Epithelial cell of esophagus (primary cell): ENCODE measurements around the gene RTTN.

Source experiments
- DNase-seq: peaks from one replicate; pipeline ENCODE4 v3.0.0; 2010; ENCODE audit warnings: low read depth
- H3K4me3 ChIP-seq: 2 replicates; pipeline ENCODE4 v1.5.1; 2011; ENCODE audit warnings: mild to moderate bottlenecking, low read length, control low read depth
- TF ChIP-seq, protein P1 (sequence below): IDR thresholded peaks from 2 replicates; pipeline ENCODE4 v1.5.1; 2011; ENCODE audit warnings: low read depth, mild to moderate bottlenecking, low read length, control low read depth, inconsistent platforms; ENCODE audit not compliant: insufficient read depth; ENCODE audit errors: missing control alignments

The RTTN gene

DNA sequence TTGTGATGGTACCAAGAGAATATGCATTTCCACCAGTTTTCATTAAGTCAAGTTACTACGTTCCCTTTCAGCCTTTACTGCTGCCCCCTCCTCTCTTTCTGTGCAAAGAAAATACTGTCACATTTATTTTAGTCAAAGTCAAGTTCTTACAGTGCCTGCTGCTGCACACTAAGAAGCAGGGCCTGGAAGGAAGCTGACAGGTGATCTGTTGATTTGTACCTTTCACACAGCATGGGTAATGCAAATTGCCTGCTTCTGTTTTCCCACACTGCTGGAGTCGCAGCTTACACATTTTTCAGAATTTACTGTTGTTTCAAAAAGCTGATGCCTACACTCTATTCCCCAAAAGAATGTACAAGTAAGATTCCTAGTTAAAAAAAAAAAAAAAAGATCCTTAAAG is 209.1 kb downstream of the RTTN start:
- H3K4me3 ChIP-seq, result no peak overlapping the region
- TF ChIP-seq, protein P1, sequence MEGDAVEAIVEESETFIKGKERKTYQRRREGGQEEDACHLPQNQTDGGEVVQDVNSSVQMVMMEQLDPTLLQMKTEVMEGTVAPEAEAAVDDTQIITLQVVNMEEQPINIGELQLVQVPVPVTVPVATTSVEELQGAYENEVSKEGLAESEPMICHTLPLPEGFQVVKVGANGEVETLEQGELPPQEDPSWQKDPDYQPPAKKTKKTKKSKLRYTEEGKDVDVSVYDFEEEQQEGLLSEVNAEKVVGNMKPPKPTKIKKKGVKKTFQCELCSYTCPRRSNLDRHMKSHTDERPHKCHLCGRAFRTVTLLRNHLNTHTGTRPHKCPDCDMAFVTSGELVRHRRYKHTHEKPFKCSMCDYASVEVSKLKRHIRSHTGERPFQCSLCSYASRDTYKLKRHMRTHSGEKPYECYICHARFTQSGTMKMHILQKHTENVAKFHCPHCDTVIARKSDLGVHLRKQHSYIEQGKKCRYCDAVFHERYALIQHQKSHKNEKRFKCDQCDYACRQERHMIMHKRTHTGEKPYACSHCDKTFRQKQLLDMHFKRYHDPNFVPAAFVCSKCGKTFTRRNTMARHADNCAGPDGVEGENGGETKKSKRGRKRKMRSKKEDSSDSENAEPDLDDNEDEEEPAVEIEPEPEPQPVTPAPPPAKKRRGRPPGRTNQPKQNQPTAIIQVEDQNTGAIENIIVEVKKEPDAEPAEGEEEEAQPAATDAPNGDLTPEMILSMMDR, result no peak
- no peak for DNase-seq

DNA sequence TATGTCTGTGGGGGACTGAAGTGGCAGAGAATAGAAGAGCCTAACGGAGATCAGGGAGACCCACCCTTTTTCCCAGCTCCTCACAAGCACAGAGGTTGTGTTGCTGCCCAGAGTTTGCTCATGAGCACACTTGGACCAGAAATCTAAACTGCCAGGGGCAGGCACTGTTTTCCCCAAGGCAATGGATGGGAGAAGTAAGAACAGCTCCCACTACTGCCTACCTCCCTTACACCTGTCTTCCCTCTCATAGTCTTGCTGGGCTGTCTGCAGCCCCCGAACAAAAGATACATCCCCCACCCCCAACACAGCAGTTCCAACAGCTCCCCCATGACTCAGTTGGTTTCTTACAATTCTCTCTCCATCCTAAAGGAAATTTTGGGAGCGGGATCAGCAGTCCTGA is 209.7 kb downstream of the RTTN start:
- TF ChIP-seq, protein P1, result no peak
- no peak for DNase-seq
- no peak overlapping the region for H3K4me3 ChIP-seq

GRCh38 chr18:69992776-69993175 is 212.7 kb downstream of the RTTN start:
- TF ChIP-seq, protein P1, result no peak
- peak; percentile 73 for DNase-seq
- no peak overlapping the region for H3K4me3 ChIP-seq

- TF ChIP-seq, protein P1, result no peak
- H3K4me3 ChIP-seq, result no peak overlapping the region
- DNase-seq, result no peak
Observed at GRCh38 chr18:69987870-69988269, 217.6 kb downstream of the RTTN start.

DNA sequence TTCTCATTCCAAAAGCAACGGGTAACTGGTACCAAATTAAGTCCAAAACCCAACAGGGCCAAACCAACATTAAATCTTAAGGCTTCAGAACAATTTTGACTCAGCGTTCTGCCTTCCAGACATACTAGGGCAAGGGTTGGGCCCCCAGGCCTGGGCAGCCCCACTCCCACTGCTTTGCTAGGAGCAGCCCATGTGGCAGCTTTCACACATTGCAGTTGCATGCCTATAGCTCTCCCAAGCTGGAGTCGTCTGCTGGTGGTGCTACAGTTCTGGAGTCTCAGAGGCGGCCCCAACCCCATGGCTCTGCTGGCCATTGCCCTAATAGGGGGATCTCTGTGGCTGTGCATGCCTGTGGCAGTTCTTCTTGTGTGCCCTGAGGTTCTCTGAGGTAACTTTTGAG is 220.2 kb downstream of the RTTN start:
- DNase-seq, result no peak
- H3K4me3 ChIP-seq, result no peak overlapping the region
- TF ChIP-seq, protein P1, result no peak

- TF ChIP-seq, protein P1, result no peak
- H3K4me3 ChIP-seq, result no peak overlapping the region
- DNase-seq, result no peak
Observed at GRCh38 chr18:69982417-69982816, 223.1 kb downstream of the RTTN start.

DNA sequence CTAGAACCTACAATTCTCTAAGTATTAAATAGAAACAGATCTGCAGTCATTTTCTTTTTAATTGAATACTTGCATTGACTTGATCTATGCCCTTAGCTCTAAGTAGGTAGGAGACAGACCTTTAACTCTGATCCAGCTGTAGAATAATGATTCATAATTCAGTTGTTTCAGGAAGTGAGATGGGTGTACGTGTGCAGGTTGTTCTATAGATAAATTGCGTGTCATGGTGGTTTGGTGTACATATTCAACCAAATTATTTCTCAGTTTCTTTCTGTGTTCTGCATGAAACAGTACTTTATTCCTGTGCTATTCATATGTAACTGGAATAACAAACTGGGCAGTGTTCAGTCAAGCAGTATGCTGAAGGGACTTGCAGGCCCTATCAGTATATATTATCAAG is 223.5 kb downstream of the RTTN start:
- TF ChIP-seq, protein P1, result no peak
- H3K4me3 ChIP-seq, result no peak overlapping the region
- no peak for DNase-seq
